ENCODE data around the gene NOS1AP. TPM values are rescaled to one million over a fixed set of nuclear protein-coding genes. Genes with fewer than 3 reads are reported as not detected.

The NOS1AP gene
- total RNA-seq, 1 donor = 0.18 TPM

GRCh38 chr1:162381941-162382750, 312.7 kb downstream of the NOS1AP start:
- no peak overlapping the region for H3K4me3 ChIP-seq (ENCODE audit: low read depth, low read length)
- TF ChIP-seq CTCF (IDR thresholded peaks at IDR 0.05; ENCODE audit: insufficient read depth, low read length) = no peak
- DNase-seq (ENCODE audit: low read depth) = no peak

GRCh38 chr1:162383091-162383490, 313.6 kb downstream of the NOS1AP start:
- no peak for DNase-seq (ENCODE audit: low read depth)
- no peak for TF ChIP-seq CTCF (IDR thresholded peaks at IDR 0.05; ENCODE audit: insufficient read depth, low read length)
- H3K4me3 ChIP-seq (ENCODE audit: low read depth, low read length) = no peak overlapping the region

GRCh38 chr1:162383516-162383915, 314.0 kb downstream of the NOS1AP start:
- H3K4me3 ChIP-seq (ENCODE audit: low read depth, low read length) = no peak overlapping the region
- TF ChIP-seq CTCF (IDR thresholded peaks at IDR 0.05; ENCODE audit: insufficient read depth, low read length) = no peak
- no peak for DNase-seq (ENCODE audit: low read depth)

GRCh38 chr1:162384116-162384515, 314.6 kb downstream of the NOS1AP start:
- no peak overlapping the region for H3K4me3 ChIP-seq (ENCODE audit: low read depth, low read length)
- DNase-seq (ENCODE audit: low read depth) = no peak
- TF ChIP-seq CTCF (IDR thresholded peaks at IDR 0.05; ENCODE audit: insufficient read depth, low read length) = no peak

- no peak for DNase-seq (ENCODE audit: low read depth)
- TF ChIP-seq CTCF (IDR thresholded peaks at IDR 0.05; ENCODE audit: insufficient read depth, low read length) = no peak
- H3K4me3 ChIP-seq (ENCODE audit: low read depth, low read length) = no peak overlapping the region
These were observed 315.2 kb downstream of the NOS1AP start for GRCh38 chr1:162384601-162385279.

GRCh38 chr1:162385280-162385623, 315.8 kb downstream of the NOS1AP start:
- no peak overlapping the region for H3K4me3 ChIP-seq (ENCODE audit: low read depth, low read length)
- DNase-seq (ENCODE audit: low read depth) = no peak
- TF ChIP-seq CTCF (IDR thresholded peaks at IDR 0.05; ENCODE audit: insufficient read depth, low read length) = no peak

Data from fibroblast of the aortic adventitia (primary cell).